Heart right ventricle (tissue), 16 donors: Measurements from ENCODE around the gene TMEM273. TPM values are rescaled to one million over a fixed set of nuclear protein-coding genes. Genes with fewer than 3 reads are reported as not detected.

Experiments
- ATAC-seq, 8 donors: fragments of 200-7000 bp; cut with Tn5 transposase; one replicate each; pipeline ENCODE4 v1.9.1; 2020; ENCODE audit warnings: mild to moderate bottlenecking in 8 of 8, moderate library complexity in 8 of 8, moderate number of reproducible peaks in 1 of 8
- DNase-seq, 2 donors: peaks; one replicate each; pipeline ENCODE4 v3.0.0-alpha.2; 2020
- H3K27ac ChIP-seq, 10 donors: fragments of 200-600 bp; sonication (generic) in 2 of 10; one replicate each; pipeline versions ENCODE4 v1.5.0 to v1.8.0; 2020 to 2022; ENCODE audit warnings: mild to moderate bottlenecking in 3 of 10
- H3K27me3 ChIP-seq, 7 donors: fragments of 200-600 bp; one replicate each; pipeline ENCODE4 v1.8.0; 2021 to 2022; ENCODE audit warnings: mild to moderate bottlenecking in 2 of 7
- H3K36me3 ChIP-seq, 9 donors: fragments of 200-600 bp; sonication (generic) in 1 of 9; one replicate each; pipeline versions ENCODE4 v1.5.0 to v1.8.0; 2020 to 2022; ENCODE audit warnings: mild to moderate bottlenecking in 2 of 9
- H3K4me1 ChIP-seq, 9 donors: fragments of 200-600 bp; sonication (generic) in 1 of 9; one replicate each; pipeline versions ENCODE4 v1.5.0 to v1.8.0; 2020 to 2022; ENCODE audit warnings: mild to moderate bottlenecking in 4 of 9
- H3K4me3 ChIP-seq, 10 donors: fragments of 200-600 bp; sonication (generic) in 2 of 10; one replicate each; pipeline versions ENCODE4 v1.5.0 to v1.8.0; 2020 to 2022; ENCODE audit warnings: mild to moderate bottlenecking in 7 of 10, moderate library complexity in 2 of 10
- H3K9me3 ChIP-seq, 11 donors: fragments of 200-600 bp in 10 of 11; sonication (generic) in 2 of 11; one replicate each; pipeline versions ENCODE4 v1.5.0 to v1.8.0; 2013 to 2022; ENCODE audit warnings: mild to moderate bottlenecking in 2 of 11, control low read depth in 1 of 11, moderate library complexity in 1 of 11
- WGBS, 2 donors: extraction: QIAGEN DNeasy Blood & Tissue Kit; methylation state at CpG; one replicate each; pipeline ENCODE4 v1.1.7; 2013; ENCODE audit warnings: inconsistent platforms in 1 of 2; 5-methylcytosine and 5-hydroxymethylcytosine counted together
- intact Hi-C, 10 donors: fragments of 100-400 bp; cut with DNase I; formaldehyde crosslinking; loops; one replicate each; pipeline versions ENCODE4 v1.11.1 to v1.14.2; 2022
- polyA plus RNA-seq, 2 donors: library from polyadenylated mRNA; stranded (reverse); fragments of 200-250 nt; gene quantifications; one replicate each; pipeline ENCODE4 v1.2.3, GENCODE V29; 2013
- total RNA-seq, 10 donors: library from RNA; stranded (reverse); fragmentation: NEBNext Ultra II Directional in 3 of 10; extraction: Animal tissue kit (Norgen Biotek cat#: 25700) in 3 of 10; gene quantifications; one replicate each; pipeline versions ENCODE4 v1.2.1 to v1.2.4, GENCODE V29; 2021 to 2023
- TF ChIP-seq, protein P1 (sequence below), 9 donors: fragments of 200-600 bp; sonication (generic) in 2 of 9; IDR thresholded peaks; one replicate each; pipeline versions ENCODE4 v1.5.0 to v1.8.0; 2021 to 2022; ENCODE audit warnings: antibody characterized with exemption in 9 of 9, mild to moderate bottlenecking in 5 of 9, moderate library complexity in 1 of 9
- donor health status: Arrhythmogenic right ventricular cardiomyopathy.
- donor health status: ischemic (EF 13 %, LVEDD 7.1; RV severe dilation, severe dysfunction).
- donor health status: healthy with polysubstance abuse.
- donor health status: DM: no; HTN: yes; CAD: no.
- donor health status: DM: no; HTN: no; CAD: no.
- donor health status: ischemic (EF 25% LVEDD 6.9; RV normal size, moderate dysfunction).
- donor health status: ischemic (EF 25% LVEDD 5.7; RV mildly dilated, moderate dysfunction).
- donor health status: healthy.
- donor health status: DM: yes; HTN: yes; CAD: no.
- donor health status: Ischemic cardiomyopathy.
- donor health status: ischemic (EF 35%, LVEDD 5.7; RV mildly dilated, moderate dysfunction).
- donor health status: nonischemic (EF 11% LVEDD 7.7; RV severe dilation, severe dysfunction).
- donor health status: DM: yes; HTN: yes; CAD: no.
- donor health status: PGD.
- donor health status: ischemic (EF 29% LVEDD 5.4; RV normal size, mild dysfunction).
- donor health status: nonischemic (EF 23%, LVEDD 6.1; RV moderate dilation, normal function).

The TMEM273 gene
- total and polyA plus RNA-seq, 12 donors, result 10.9 to 28.5 (median 19.0) TPM

DNA sequence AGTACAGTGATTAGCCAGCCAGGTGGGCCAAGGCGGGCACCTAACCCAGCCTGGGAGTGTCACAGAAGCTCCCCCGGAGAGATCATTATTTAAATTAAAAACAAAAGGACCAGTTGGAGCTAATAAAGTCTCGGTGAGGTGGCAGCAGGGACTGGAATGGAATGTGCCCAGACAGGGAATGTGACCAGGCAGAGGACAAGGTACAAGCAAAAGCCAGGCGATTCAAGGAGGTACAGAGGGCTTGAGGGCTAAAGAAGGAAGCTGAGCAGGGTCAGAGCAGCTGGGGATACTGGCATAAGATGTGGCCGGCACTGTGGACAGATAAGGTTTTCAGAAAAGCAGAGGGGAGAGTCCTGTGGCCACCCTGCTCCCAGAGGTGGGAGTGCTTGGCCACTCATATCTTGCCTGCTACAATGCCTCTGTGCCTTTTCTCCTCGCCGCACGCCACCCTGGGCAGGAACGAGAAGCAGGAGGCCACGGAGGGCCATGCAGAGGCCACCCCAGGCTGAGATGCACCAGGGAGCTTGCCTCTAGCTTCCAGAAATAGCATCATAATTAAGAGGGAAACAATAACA is 13.2 kb downstream of the TMEM273 start:
- Histone ChIP-seq H3K27ac (peak overlapping the region in 6 of 10 donors; percentile 55 to 90 (median 82)), H3K9me3 (no peaks in the 10 kb centered on the region), H3K4me3 (no peak overlapping the region), H3K4me1 (peaks cover 19 to 88% (median 58%) of the 10 kb centered on the region in 9 donors), H3K36me3 (no peaks in the 10 kb centered on the region), H3K27me3 (no peaks in the 10 kb centered on the region)
- TF ChIP-seq, protein P1, sequence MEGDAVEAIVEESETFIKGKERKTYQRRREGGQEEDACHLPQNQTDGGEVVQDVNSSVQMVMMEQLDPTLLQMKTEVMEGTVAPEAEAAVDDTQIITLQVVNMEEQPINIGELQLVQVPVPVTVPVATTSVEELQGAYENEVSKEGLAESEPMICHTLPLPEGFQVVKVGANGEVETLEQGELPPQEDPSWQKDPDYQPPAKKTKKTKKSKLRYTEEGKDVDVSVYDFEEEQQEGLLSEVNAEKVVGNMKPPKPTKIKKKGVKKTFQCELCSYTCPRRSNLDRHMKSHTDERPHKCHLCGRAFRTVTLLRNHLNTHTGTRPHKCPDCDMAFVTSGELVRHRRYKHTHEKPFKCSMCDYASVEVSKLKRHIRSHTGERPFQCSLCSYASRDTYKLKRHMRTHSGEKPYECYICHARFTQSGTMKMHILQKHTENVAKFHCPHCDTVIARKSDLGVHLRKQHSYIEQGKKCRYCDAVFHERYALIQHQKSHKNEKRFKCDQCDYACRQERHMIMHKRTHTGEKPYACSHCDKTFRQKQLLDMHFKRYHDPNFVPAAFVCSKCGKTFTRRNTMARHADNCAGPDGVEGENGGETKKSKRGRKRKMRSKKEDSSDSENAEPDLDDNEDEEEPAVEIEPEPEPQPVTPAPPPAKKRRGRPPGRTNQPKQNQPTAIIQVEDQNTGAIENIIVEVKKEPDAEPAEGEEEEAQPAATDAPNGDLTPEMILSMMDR (IDR thresholded peaks at IDR 0.05), result no peak
- WGBS, 2 donors, result 85 to 87% methylated on average over 10 of the region's 10 CpGs
- intact Hi-C loops, result loop anchor here in 1 of 10 donors (5.0 kb wide), 1 partner anchor 63 kb away; no protein-coding TSS in a partner anchor
- no peak for ATAC-seq
- DNase-seq, result no peak

DNA sequence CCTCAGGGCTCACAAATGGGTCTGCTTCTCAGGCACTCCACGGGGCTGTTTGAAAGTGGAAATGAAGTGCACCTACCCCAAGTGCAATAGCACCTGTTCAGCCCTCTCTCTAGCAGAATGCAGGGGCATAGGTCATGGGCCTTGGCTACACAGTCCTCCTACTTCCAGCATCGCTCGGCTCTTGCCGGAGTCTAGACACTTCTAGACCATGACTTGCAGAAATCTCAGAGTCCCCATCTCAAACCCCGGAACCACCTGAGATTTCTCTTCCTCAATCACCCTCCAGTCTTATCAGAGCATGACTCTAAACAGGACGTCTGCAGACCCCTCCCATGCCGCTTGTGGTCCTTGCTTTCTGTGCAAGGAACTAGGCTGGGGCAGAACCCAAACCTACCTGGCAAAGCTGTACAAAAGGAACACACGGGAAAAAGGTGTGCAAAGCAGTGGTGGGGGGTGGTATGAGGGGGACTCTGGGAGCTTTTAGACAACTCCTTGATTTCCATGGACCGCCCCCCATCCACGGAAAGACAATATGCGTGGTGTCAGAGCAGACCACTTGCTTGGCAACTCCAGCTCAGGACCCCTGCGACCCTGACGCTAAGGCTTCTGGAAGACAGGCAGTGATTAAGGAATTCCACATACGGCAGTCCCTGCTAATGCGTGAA is 13.8 kb downstream of the TMEM273 start:
- TF ChIP-seq, protein P1 (IDR thresholded peaks at IDR 0.05), result no peak
- Histone ChIP-seq H3K4me3 (no peak overlapping the region), H3K27me3 (no peaks in the 10 kb centered on the region), H3K4me1 (peaks cover 19 to 85% (median 53%) of the 10 kb centered on the region in 9 donors), H3K9me3 (no peaks in the 10 kb centered on the region), H3K36me3 (no peaks in the 10 kb centered on the region), H3K27ac (peak overlapping the region in 4 of 10 donors; percentile 41 to 90 (median 71))
- 86 to 87% methylated on average over 15 of the region's 15 CpGs for WGBS, 2 donors
- no peak for ATAC-seq
- intact Hi-C loops, result no loop called here
- no peak for DNase-seq

DNA sequence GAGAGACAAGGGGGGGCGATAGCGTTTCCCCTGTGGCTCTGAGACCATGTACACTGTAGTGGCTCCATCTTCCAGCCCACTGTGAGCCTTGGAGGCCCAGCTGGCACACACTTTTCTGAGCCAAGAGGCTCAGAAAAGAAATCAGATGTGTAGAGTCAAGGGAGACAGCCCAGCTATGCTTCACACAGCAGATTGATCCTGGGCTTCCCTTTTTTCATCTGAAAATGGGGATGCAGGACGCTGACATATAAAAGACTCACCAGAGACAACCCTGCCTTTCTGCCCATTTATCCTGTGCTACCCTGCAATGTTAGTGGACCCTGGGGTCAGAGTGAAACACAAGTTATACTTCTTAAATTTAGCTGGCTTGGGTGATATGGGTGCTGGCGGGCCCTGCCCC is 14.3 kb downstream of the TMEM273 start:
- Histone ChIP-seq H3K27me3 (no peaks in the 10 kb centered on the region), H3K9me3 (no peaks in the 10 kb centered on the region), H3K36me3 (no peaks in the 10 kb centered on the region), H3K4me1 (peaks cover 19 to 83% (median 53%) of the 10 kb centered on the region in 9 donors), H3K4me3 (no peak overlapping the region), H3K27ac (no peak overlapping the region)
- 78 to 88% methylated on average over 4 of the region's 4 CpGs for WGBS, 2 donors
- TF ChIP-seq, protein P1 (IDR thresholded peaks at IDR 0.05), result no peak
- ATAC-seq (no peak), DNase-seq (no peak)
- intact Hi-C loops, result no loop called here

DNA sequence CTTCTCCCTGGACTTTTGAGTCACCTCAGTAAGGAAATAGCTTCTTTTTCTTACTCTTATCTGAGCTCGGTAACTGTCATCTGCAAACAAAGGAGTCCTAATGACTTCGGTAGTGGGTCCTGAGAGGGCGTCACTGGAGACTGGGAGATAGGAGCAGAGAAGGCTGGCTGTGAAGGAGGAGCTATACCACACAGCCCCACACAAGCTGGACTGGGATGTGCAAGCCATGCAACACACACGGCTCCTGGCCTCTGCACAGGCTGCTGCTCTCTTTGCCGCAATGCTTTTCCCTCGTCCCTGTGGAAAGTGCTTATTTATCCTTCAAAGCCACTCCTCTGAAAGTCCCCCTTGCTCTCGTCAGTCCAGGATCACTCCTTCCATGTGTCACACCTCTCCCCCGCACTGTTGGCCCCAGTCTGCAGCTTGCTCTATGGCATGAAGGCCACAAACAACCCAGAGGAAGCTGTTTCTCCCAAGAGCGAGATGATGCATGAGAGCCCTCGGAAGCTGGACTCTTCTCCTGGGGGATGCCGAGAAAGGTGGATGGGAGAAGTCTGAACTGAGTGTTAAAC is 14.9 kb downstream of the TMEM273 start:
- intact Hi-C loops, result no loop called here
- Histone ChIP-seq H3K36me3 (no peaks in the 10 kb centered on the region), H3K27ac (no peak overlapping the region), H3K4me3 (no peak overlapping the region), H3K9me3 (no peaks in the 10 kb centered on the region), H3K27me3 (no peaks in the 10 kb centered on the region), H3K4me1 (peaks cover 19 to 80% (median 52%) of the 10 kb centered on the region in 9 donors)
- WGBS, 2 donors, result 91% methylated on average over 11 of the region's 11 CpGs
- DNase-seq (no peak), ATAC-seq (no peak)
- TF ChIP-seq, protein P1 (IDR thresholded peaks at IDR 0.05), result no peak
